ENCODE results near the gene KIF12.

DNA sequence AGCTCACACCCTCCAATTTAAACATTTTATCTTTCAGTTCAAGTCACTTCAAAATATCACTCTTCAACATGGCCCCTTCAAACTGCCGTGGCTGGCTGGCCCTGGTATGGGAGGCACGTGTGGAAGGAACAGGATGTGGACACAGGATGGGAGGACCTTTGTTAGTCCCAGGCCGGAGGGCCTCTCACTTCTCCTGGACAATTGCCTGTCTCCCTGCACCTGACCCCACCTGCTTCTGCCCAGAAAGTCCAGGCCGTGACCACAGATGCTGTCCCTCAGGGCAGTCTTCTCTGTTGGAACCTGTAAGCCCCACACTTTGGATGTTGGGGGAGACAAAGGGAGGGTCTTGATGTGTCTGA lies 40.4 kb downstream of the KIF12 start:
- TF ChIP-seq POLR2AphosphoS5 (IDR thresholded peaks at IDR 0.05; ENCODE audit: low read depth, low read length) (no peak), PAX5 (IDR thresholded peaks at IDR 0.05; ENCODE audit: insufficient read depth, low read length, severe bottlenecking) (no peak), POLR2A (IDR thresholded peaks at IDR 0.05; ENCODE audit: low read depth, low read length) (no peak), SPI1 (IDR thresholded peaks at IDR 0.05; ENCODE audit: low read depth, low read length) (no peak)

All from GM12891 (cell line).